Measurements from ENCODE around the gene SAXO1.

GRCh38 chr9:18981476-18982261, 51.3 kb downstream of the SAXO1 start:
- no peak for TF ChIP-seq CTCF (conservative IDR thresholded peaks at IDR 0.05; ENCODE audit: low read depth, low read length)
- no peak for TF ChIP-seq EZH2 (IDR thresholded peaks at IDR 0.05; ENCODE audit: low read length, unreplicated experiment)
- TF ChIP-seq EZH2phosphoT487 (IDR thresholded peaks at IDR 0.05; ENCODE audit: borderline replicate concordance, low read length): no peak
